BLaER1 (cell line): ENCODE data around the gene GALNT18.

Source experiments
- H3K27ac ChIP-seq: shearing (Covaris generic); formaldehyde crosslinking; 2 replicates; pipeline ENCODE4 v1.8.1; 2022
- H3K27me3 ChIP-seq: shearing (Covaris generic); formaldehyde crosslinking; 2 replicates; pipeline ENCODE4 v1.8.1; 2022
- H3K36me3 ChIP-seq: shearing (Covaris generic); formaldehyde crosslinking; 2 replicates; pipeline ENCODE4 v1.8.1; 2022
- H3K4me1 ChIP-seq: shearing (Covaris generic); formaldehyde crosslinking; 2 replicates; pipeline ENCODE4 v1.8.1; 2022
- H3K4me2 ChIP-seq: shearing (Covaris generic); formaldehyde crosslinking; 2 replicates; pipeline ENCODE4 v1.8.1; 2022
- H3K4me3 ChIP-seq: shearing (Covaris generic); formaldehyde crosslinking; 2 replicates; pipeline ENCODE4 v1.8.1; 2022
- H3K9ac ChIP-seq: shearing (Covaris generic); formaldehyde crosslinking; 2 replicates; pipeline ENCODE4 v1.8.1; 2022
- H3K9me3 ChIP-seq: shearing (Covaris generic); formaldehyde crosslinking; 2 replicates; pipeline ENCODE4 v1.8.1; 2022
- H4K20me1 ChIP-seq: shearing (Covaris generic); formaldehyde crosslinking; 2 replicates; pipeline ENCODE4 v1.8.1; 2022
- Cebpa-rat ChIP-seq: shearing (Covaris generic); IDR thresholded peaks from 2 replicates; pipeline ENCODE4 v1.8.1; 2022

GALNT18 gene

DNA sequence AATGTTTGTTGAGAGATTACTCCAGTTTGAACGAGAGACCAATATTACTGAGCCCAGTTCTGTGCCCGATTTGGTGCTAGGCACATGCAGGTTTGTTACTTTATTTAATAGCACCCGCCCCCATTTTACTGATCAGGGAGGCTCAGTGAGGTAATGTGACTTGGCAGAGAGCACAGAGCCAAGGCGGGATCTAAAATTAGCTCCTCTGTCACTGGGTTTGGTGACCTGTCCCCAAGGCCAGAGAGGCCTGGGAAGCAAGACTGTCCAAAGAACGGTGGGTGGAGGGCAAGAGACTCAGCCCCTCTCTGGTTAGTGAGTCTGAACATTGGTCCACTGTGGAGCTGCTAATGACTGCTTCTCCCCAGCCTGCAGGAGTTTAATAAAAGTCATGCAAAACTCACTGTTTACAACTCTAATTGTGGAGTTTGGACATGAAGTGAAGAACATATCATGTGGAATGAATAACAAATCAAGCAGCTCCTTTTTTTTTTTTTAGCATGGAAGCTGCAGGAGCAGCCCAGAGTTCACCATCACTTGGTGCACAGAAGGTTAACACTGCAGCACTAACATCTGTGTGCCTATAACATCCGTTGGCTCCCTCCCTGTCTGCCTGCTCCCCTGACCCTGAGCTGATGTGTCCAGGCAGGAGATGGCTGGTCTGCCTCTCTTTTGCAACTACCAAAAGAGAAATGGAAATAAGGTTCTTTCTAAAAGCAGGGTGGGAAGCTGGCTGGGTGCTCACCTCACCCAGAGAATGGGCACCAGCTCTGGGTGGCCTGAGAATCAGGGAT, 307.7 kb downstream of the GALNT18 start:
- no peaks in the 10 kb centered on the region for H3K27me3 ChIP-seq
- no peak overlapping the region for H3K9ac ChIP-seq
- H3K9me3 ChIP-seq: 0 out of 2 replicates have a peak, but pooled peaks cover 8% of the 10 kb centered on the region
- H3K4me3 ChIP-seq: no peak overlapping the region
- no peak overlapping the region for H3K4me2 ChIP-seq
- H3K36me3 ChIP-seq: no peaks in the 10 kb centered on the region
- H3K4me1 ChIP-seq: peaks cover 7% of the 10 kb centered on the region; the same call in 1 of the 2 replicates
- no peak for TF ChIP-seq Cebpa-rat
- no peaks in the 10 kb centered on the region for H4K20me1 ChIP-seq
- no peak overlapping the region for H3K27ac ChIP-seq

- Histone ChIP-seq H3K27ac (no peak overlapping the region), H4K20me1 (no peaks in the 10 kb centered on the region), H3K9me3 (0 out of 2 replicates have a peak, but pooled peaks cover 8% of the 10 kb centered on the region), H3K27me3 (no peaks in the 10 kb centered on the region), H3K4me1 (peaks cover 7% of the 10 kb centered on the region; the same call in 1 of the 2 replicates), H3K9ac (no peak overlapping the region), H3K4me2 (no peak overlapping the region), H3K36me3 (no peaks in the 10 kb centered on the region), H3K4me3 (no peak overlapping the region)
- no peak for TF ChIP-seq Cebpa-rat
These were observed 308.4 kb downstream of the GALNT18 start for GRCh38 chr11:11313426-11313825.

- H3K4me2 ChIP-seq: no peak overlapping the region
- H3K4me1 ChIP-seq: peaks cover 7% of the 10 kb centered on the region; the same call in 1 of the 2 replicates
- no peak overlapping the region for H3K9ac ChIP-seq
- H3K9me3 ChIP-seq: 0 out of 2 replicates have a peak, but pooled peaks cover 8% of the 10 kb centered on the region
- no peaks in the 10 kb centered on the region for H4K20me1 ChIP-seq
- no peaks in the 10 kb centered on the region for H3K27me3 ChIP-seq
- H3K4me3 ChIP-seq: no peak overlapping the region
- H3K27ac ChIP-seq: no peak overlapping the region
- H3K36me3 ChIP-seq: no peaks in the 10 kb centered on the region
- TF ChIP-seq Cebpa-rat: no peak
These were observed 309.1 kb downstream of the GALNT18 start for GRCh38 chr11:11312738-11313137.

- Histone ChIP-seq H3K4me3 (no peak overlapping the region), H3K27ac (no peak overlapping the region), H3K9me3 (0 out of 2 replicates have a peak, but pooled peaks cover 8% of the 10 kb centered on the region), H4K20me1 (no peaks in the 10 kb centered on the region), H3K4me2 (peak overlapping the region; percentile 4; the same call in 1 of the 2 replicates), H3K4me1 (peaks cover 7% of the 10 kb centered on the region; the same call in 1 of the 2 replicates), H3K27me3 (no peaks in the 10 kb centered on the region), H3K9ac (no peak overlapping the region), H3K36me3 (no peaks in the 10 kb centered on the region)
- TF ChIP-seq Cebpa-rat: no peak
These were observed 310.6 kb downstream of the GALNT18 start for GRCh38 chr11:11311169-11311568.

GRCh38 chr11:11309906-11310305, 311.9 kb downstream of the GALNT18 start:
- Histone ChIP-seq H3K27ac (no peak overlapping the region), H3K4me3 (no peak overlapping the region), H3K4me1 (peaks cover 7% of the 10 kb centered on the region; the same call in 1 of the 2 replicates), H4K20me1 (no peaks in the 10 kb centered on the region), H3K9ac (no peak overlapping the region), H3K9me3 (0 out of 2 replicates have a peak, but pooled peaks cover 8% of the 10 kb centered on the region), H3K4me2 (no peak overlapping the region), H3K27me3 (no peaks in the 10 kb centered on the region), H3K36me3 (no peaks in the 10 kb centered on the region)
- no peak for TF ChIP-seq Cebpa-rat

DNA sequence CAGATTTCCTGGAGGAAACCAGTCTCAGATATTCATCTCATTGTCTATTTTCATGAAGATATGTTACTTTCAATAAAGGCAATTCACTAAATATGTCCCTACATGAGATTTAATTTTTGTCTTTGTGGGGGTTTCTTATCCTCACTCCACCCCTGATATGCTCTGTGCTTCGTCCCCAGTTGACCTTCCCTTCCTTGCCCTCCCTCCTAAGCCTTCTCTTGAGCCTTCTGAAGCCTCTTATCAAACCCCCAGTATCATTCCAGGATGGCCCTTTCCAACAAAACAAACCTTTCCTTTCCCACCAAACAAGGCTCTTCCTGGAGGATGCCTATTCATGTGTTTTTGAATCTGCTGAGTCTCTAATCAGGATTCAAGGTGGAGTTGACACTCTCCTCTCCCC, 313.6 kb downstream of the GALNT18 start:
- no peaks in the 10 kb centered on the region for H4K20me1 ChIP-seq
- H3K27me3 ChIP-seq: no peaks in the 10 kb centered on the region
- no peak overlapping the region for H3K4me2 ChIP-seq
- no peak overlapping the region for H3K27ac ChIP-seq
- no peaks in the 10 kb centered on the region for H3K36me3 ChIP-seq
- H3K4me3 ChIP-seq: no peak overlapping the region
- 0 out of 2 replicates have a peak, but pooled peaks cover 8% of the 10 kb centered on the region for H3K9me3 ChIP-seq
- no peak overlapping the region for H3K9ac ChIP-seq
- no peak for TF ChIP-seq Cebpa-rat
- H3K4me1 ChIP-seq: peaks cover 7% of the 10 kb centered on the region; the same call in 1 of the 2 replicates

- H3K27ac ChIP-seq: no peak overlapping the region
- H3K36me3 ChIP-seq: no peaks in the 10 kb centered on the region
- no peak for TF ChIP-seq Cebpa-rat
- H3K4me1 ChIP-seq: peaks cover 7% of the 10 kb centered on the region; the same call in 1 of the 2 replicates
- no peak overlapping the region for H3K9ac ChIP-seq
- H3K27me3 ChIP-seq: no peaks in the 10 kb centered on the region
- no peak overlapping the region for H3K4me3 ChIP-seq
- no peak overlapping the region for H3K4me2 ChIP-seq
- H4K20me1 ChIP-seq: no peaks in the 10 kb centered on the region
- H3K9me3 ChIP-seq: 0 out of 2 replicates have a peak, but pooled peaks cover 8% of the 10 kb centered on the region
These were observed 314.9 kb downstream of the GALNT18 start for GRCh38 chr11:11306855-11307254.

GRCh38 chr11:11304550-11304949, 317.3 kb downstream of the GALNT18 start:
- Histone ChIP-seq H3K4me2 (no peak overlapping the region), H3K4me1 (no peaks in the 10 kb centered on the region), H3K36me3 (no peaks in the 10 kb centered on the region), H3K27me3 (no peaks in the 10 kb centered on the region), H3K27ac (no peak overlapping the region), H3K9me3 (no peaks in the 10 kb centered on the region), H3K4me3 (no peak overlapping the region), H3K9ac (no peak overlapping the region), H4K20me1 (no peaks in the 10 kb centered on the region)
- no peak for TF ChIP-seq Cebpa-rat

- Histone ChIP-seq H3K9me3 (no peaks in the 10 kb centered on the region), H3K27ac (no peak overlapping the region), H3K4me3 (no peak overlapping the region), H3K9ac (no peak overlapping the region), H3K4me2 (no peak overlapping the region), H4K20me1 (no peaks in the 10 kb centered on the region), H3K36me3 (no peaks in the 10 kb centered on the region), H3K4me1 (no peaks in the 10 kb centered on the region), H3K27me3 (no peaks in the 10 kb centered on the region)
- TF ChIP-seq Cebpa-rat: no peak
These were observed 319.2 kb downstream of the GALNT18 start for GRCh38 chr11:11302565-11302964.

DNA sequence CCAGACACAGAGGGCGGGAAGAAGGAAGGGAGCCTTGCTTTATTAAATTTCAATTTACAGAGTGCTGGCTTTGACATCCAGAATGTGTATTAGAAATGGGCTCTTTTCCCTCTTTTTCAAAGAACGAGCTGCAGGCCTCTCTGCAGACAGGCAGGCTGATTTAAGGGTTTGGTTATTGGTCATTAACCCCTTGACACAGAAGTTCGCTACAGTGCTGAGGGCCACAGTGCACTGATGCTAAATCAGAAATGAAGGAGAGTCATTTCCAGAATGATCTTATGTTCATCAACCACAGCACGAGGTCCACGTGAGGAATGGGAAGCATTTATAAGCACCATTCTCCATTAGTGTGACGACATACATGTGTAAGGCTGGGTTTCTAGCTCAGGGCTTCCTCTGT, 320.6 kb downstream of the GALNT18 start:
- Histone ChIP-seq H3K4me3 (no peak overlapping the region), H3K9ac (no peak overlapping the region), H3K4me1 (no peaks in the 10 kb centered on the region), H3K27me3 (no peaks in the 10 kb centered on the region), H3K27ac (no peak overlapping the region), H3K36me3 (no peaks in the 10 kb centered on the region), H4K20me1 (no peaks in the 10 kb centered on the region), H3K9me3 (no peaks in the 10 kb centered on the region), H3K4me2 (no peak overlapping the region)
- TF ChIP-seq Cebpa-rat: no peak
